WI38 (cell line): ENCODE results near the gene AMER2.

Source experiments
- H3K4me3 ChIP-seq: 2 replicates; pipeline ENCODE4 v1.5.1; 2011; ENCODE audit warnings: low read depth, mild to moderate bottlenecking, control low read depth, low read length
- TF ChIP-seq, protein P1 (sequence below): IDR thresholded peaks from 2 replicates; pipeline ENCODE4 v1.5.1; 2012; ENCODE audit warnings: low read depth, mild to moderate bottlenecking, control low read depth, low read length

Gene AMER2

DNA sequence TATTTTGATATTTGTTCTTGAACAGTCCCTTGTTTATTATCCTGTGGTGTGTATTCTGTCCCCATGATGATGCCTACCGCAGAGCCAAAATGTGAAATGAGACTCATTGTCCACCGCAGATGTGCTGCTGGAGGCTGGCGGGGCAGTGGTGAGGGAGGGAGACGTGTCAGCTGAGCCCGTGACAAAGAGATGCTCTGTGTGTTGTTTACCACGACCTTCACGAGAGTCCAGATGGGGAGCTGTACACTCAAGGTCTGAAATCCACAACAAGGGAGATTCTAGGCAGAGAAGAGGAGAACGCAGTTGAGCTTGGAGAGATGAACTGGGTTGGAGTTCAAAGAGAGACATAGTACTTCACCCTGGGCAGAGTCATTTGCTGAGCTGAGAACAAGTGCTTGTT lies 20.8 kb upstream of the AMER2 start:
- no peak overlapping the region for H3K4me3 ChIP-seq
- TF ChIP-seq, protein P1, sequence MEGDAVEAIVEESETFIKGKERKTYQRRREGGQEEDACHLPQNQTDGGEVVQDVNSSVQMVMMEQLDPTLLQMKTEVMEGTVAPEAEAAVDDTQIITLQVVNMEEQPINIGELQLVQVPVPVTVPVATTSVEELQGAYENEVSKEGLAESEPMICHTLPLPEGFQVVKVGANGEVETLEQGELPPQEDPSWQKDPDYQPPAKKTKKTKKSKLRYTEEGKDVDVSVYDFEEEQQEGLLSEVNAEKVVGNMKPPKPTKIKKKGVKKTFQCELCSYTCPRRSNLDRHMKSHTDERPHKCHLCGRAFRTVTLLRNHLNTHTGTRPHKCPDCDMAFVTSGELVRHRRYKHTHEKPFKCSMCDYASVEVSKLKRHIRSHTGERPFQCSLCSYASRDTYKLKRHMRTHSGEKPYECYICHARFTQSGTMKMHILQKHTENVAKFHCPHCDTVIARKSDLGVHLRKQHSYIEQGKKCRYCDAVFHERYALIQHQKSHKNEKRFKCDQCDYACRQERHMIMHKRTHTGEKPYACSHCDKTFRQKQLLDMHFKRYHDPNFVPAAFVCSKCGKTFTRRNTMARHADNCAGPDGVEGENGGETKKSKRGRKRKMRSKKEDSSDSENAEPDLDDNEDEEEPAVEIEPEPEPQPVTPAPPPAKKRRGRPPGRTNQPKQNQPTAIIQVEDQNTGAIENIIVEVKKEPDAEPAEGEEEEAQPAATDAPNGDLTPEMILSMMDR, result no peak

DNA sequence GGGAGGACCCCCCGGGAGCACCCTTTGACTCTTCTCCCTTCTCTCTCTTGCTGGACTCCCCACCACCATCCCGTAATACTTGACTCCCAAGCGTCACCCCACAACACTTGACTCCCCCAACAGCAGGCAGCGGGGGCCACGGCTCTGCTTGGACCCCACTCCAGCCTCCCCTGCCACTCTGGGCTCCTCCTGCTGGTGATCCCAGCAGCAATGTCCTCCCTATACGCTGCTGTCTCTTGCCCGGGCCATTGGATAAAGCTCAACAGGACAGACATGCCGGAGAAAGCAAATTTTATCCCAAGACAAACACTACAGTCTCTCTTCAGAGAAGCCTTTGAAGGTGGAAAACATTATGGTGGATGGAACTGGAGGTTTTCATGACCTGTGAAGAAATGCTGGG lies 20.4 kb upstream of the AMER2 start:
- no peak overlapping the region for H3K4me3 ChIP-seq
- TF ChIP-seq, protein P1, result no peak

DNA sequence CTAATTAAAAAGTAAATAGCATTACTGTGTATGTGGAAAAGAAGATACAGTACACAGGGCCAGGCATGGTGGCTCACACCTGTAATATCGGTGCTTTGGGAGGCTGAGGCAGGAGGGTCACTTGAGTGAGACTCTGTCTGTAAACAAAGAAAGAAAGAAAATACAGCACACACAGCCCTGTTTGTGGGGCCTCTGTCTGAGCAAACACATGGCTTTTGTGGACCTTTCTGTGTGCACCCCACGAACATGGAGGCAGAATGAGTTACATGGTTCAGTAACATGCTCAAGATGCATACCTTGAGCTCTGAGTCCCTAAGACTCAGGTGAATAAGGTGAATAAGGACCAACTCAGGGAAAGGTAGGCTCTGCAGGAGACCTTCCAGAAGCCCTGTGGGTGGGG lies 20.0 kb upstream of the AMER2 start:
- no peak overlapping the region for H3K4me3 ChIP-seq
- TF ChIP-seq, protein P1, result no peak

DNA sequence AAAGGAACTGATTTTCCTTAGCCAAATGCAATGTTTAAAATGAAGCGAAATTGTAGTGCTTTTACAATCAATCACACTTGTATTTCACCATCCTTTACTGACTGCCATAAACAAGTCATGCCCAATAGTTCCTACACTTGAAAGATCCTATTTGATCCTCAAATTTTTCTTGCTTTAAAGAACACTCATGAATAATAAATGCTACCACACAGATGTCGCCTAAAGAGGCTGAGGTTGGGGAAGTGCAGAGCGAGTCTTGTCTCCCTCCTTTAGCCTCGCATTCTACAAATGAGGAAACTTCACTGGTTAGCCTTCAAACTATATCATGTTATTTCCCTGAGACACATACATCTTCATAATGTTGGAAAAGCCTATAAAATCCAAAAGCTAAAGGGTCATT lies 18.7 kb upstream of the AMER2 start:
- TF ChIP-seq, protein P1, result no peak
- H3K4me3 ChIP-seq, result no peak overlapping the region

DNA sequence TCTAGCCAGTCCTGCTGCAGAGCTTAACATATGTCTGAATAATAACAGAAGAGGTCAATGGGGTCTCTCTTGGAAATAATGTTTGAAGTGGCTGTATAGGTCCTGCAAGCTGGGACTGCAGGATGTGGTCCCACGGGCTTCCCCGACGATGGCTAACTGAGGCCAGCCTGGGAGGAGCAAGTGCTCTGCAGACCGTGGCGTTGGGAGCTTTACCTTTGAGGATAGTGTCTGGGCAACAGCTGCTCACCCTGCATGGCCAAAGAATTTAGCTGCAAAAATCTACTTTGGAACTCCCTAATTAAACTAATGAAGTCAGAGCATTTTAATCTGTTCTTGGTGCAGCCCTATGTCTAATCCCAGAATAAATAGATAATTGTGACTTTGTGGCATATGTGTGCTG lies 18.2 kb upstream of the AMER2 start:
- TF ChIP-seq, protein P1, result no peak
- H3K4me3 ChIP-seq, result no peak overlapping the region

DNA sequence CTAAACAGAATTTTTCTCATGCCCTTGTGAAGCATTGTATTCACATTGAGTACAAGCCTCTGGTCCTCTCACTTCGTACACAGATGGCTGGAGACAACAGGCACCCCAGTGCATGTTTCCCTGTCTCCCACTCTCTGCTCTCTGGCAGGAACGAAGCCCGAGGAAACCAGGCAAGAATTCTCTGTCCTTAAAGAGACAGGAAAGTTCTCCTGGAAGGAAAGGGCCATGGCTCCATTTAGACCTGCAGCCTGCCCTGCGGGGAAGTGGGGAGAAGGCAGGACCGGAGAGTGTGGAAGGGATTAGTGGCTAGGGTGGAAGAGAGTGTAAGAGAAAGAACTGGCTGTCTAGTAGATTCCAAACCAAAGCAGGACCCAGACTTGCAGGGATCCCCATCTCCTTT lies 15.5 kb upstream of the AMER2 start:
- no peak overlapping the region for H3K4me3 ChIP-seq
- TF ChIP-seq, protein P1, result no peak

DNA sequence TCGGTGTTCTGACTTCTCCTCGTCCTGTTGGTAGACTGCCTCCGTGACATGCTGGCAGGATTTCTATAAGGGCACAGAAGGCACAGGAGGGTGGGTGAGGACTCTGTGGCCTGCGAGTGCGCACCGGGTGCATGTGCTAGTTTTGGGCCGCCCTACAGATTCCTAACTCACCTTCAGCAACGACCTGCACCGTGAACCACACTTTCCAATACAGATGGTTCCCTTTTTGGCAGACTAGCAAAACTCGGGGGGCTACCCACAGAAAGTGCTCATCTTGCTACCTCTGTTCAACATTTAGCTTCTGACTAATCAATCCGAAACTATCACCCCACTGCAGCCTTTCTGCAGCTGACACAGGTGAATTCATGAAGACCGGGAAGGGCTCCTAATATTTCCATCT lies 14.1 kb upstream of the AMER2 start:
- no peak overlapping the region for H3K4me3 ChIP-seq
- TF ChIP-seq, protein P1, result no peak
